ENCODE results near the gene TMPRSS11A. TPM values are rescaled to one million over a fixed set of nuclear protein-coding genes. Genes with fewer than 3 reads are reported as not detected.

Gene TMPRSS11A
- total RNA-seq, 1 experiment from 2014 or later = not detected

DNA sequence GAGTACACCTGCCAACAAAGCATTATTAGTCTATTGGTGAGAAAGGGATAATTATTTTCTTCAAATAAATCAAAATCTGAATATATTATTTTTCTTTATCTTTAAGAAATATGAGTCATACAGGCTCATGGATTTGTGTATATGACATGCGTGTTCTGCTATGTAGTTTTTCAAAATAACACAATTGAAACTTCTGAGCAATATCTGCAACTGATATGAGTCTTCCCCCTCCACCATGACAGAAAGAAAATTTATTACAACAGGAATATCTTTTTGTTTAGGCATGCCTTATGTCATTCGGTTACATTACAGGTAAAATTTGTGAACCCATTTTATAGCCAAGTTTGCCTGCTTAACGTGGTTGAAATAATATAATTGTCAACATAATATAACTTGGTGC is 32.0 kb downstream of the TMPRSS11A start:
- ChIA-PET CTCF (no interaction called here), POLR2A (no interaction called here)
- H3K9me3 ChIP-seq (ENCODE audit: control insufficient read depth, insufficient read depth, low read depth, low read length) = no peaks in the 10 kb centered on the region
- TF ChIP-seq, protein P1, sequence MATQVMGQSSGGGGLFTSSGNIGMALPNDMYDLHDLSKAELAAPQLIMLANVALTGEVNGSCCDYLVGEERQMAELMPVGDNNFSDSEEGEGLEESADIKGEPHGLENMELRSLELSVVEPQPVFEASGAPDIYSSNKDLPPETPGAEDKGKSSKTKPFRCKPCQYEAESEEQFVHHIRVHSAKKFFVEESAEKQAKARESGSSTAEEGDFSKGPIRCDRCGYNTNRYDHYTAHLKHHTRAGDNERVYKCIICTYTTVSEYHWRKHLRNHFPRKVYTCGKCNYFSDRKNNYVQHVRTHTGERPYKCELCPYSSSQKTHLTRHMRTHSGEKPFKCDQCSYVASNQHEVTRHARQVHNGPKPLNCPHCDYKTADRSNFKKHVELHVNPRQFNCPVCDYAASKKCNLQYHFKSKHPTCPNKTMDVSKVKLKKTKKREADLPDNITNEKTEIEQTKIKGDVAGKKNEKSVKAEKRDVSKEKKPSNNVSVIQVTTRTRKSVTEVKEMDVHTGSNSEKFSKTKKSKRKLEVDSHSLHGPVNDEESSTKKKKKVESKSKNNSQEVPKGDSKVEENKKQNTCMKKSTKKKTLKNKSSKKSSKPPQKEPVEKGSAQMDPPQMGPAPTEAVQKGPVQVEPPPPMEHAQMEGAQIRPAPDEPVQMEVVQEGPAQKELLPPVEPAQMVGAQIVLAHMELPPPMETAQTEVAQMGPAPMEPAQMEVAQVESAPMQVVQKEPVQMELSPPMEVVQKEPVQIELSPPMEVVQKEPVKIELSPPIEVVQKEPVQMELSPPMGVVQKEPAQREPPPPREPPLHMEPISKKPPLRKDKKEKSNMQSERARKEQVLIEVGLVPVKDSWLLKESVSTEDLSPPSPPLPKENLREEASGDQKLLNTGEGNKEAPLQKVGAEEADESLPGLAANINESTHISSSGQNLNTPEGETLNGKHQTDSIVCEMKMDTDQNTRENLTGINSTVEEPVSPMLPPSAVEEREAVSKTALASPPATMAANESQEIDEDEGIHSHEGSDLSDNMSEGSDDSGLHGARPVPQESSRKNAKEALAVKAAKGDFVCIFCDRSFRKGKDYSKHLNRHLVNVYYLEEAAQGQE (IDR thresholded peaks at IDR 0.05; ENCODE audit: insufficient read depth in 1 of 2, low read depth in 2 of 2, low read length in 1 of 2) = no peak
- TF ChIP-seq TCF7L2 (IDR thresholded peaks at IDR 0.05; ENCODE audit: low read depth, low read length) = no peak
- TF ChIP-seq SIN3A (IDR thresholded peaks at IDR 0.05; ENCODE audit: borderline replicate concordance, insufficient read depth, low read depth, low read length) = no peak
- TF ChIP-seq, protein P2, sequence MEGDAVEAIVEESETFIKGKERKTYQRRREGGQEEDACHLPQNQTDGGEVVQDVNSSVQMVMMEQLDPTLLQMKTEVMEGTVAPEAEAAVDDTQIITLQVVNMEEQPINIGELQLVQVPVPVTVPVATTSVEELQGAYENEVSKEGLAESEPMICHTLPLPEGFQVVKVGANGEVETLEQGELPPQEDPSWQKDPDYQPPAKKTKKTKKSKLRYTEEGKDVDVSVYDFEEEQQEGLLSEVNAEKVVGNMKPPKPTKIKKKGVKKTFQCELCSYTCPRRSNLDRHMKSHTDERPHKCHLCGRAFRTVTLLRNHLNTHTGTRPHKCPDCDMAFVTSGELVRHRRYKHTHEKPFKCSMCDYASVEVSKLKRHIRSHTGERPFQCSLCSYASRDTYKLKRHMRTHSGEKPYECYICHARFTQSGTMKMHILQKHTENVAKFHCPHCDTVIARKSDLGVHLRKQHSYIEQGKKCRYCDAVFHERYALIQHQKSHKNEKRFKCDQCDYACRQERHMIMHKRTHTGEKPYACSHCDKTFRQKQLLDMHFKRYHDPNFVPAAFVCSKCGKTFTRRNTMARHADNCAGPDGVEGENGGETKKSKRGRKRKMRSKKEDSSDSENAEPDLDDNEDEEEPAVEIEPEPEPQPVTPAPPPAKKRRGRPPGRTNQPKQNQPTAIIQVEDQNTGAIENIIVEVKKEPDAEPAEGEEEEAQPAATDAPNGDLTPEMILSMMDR (IDR thresholded peaks at IDR 0.05) = no peak
- no peak for TF ChIP-seq POLR2AphosphoS5 (IDR thresholded peaks at IDR 0.05; ENCODE audit: low read depth, low read length)
- BruUV-seq (replicated peaks) = no TSS peak
- DNase-seq (ENCODE audit: low read depth, low spot score) = no peak
- ATAC-seq = no peak
- no peak overlapping the region for H3K4me3 ChIP-seq (ENCODE audit: low read depth in 2 of 2, low read length in 2 of 2)
- H3K36me3 ChIP-seq (ENCODE audit: control insufficient read depth, insufficient read depth, low read length) = no peaks in the 10 kb centered on the region
- H3K27me3 ChIP-seq (ENCODE audit: control insufficient read depth, insufficient read depth, low read length) = no peaks in the 10 kb centered on the region; the same call in 1 of the 2 replicates
- H3K27ac ChIP-seq (ENCODE audit: low read length) = no peak overlapping the region
- in situ Hi-C loops (cut with HindIII; ENCODE audit: low pct_unique_long_range_greater_than_20kb, low sequenced_read_pairs) (no loop called here), intact Hi-C loops (cut with micrococcal nuclease; ENCODE audit: unreplicated experiment) (no loop called here)
- H3K4me1 ChIP-seq (ENCODE audit: control insufficient read depth, insufficient read depth, low read length) = no peaks in the 10 kb centered on the region

DNA sequence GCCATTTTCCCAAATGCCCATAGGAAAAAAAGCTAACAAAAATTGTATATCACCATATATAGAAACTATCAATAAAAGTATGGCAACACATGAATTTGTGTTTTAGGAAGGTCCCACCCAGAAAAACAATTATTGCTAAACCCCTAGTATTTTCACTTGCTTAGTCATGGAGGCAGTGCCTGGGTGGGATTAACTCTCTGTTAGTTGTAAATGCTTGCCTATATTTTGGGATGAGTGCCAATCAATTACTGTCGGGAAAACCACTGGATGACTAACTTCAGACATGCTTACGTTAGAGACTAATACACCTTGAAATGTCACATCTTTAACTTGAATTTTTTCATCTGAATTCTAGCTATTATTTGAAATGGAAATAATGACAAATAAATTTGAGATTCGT is 33.9 kb downstream of the TMPRSS11A start:
- CTCF ChIA-PET = no interaction called here
- H3K27ac ChIP-seq (ENCODE audit: low read length) = no peak overlapping the region
- no peaks in the 10 kb centered on the region for H3K9me3 ChIP-seq (ENCODE audit: control insufficient read depth, insufficient read depth, low read depth, low read length)
- intact Hi-C loops (cut with micrococcal nuclease; ENCODE audit: unreplicated experiment) = no loop called here
- POLR2A ChIA-PET = no interaction called here
- no TSS peak for BruUV-seq (replicated peaks)
- no peak for DNase-seq (ENCODE audit: low read depth, low spot score)
- H3K36me3 ChIP-seq (ENCODE audit: control insufficient read depth, insufficient read depth, low read length) = no peaks in the 10 kb centered on the region
- ATAC-seq = no peak
- in situ Hi-C loops (cut with HindIII; ENCODE audit: low pct_unique_long_range_greater_than_20kb, low sequenced_read_pairs) = no loop called here
- H3K27me3 ChIP-seq (ENCODE audit: control insufficient read depth, insufficient read depth, low read length) = no peaks in the 10 kb centered on the region; the same call in 1 of the 2 replicates
- no peak overlapping the region for H3K4me3 ChIP-seq (ENCODE audit: low read depth in 2 of 2, low read length in 2 of 2)
- H3K4me1 ChIP-seq (ENCODE audit: control insufficient read depth, insufficient read depth, low read length) = no peaks in the 10 kb centered on the region
- TF ChIP-seq SIN3A (IDR thresholded peaks at IDR 0.05; ENCODE audit: borderline replicate concordance, insufficient read depth, low read depth, low read length) (no peak), TCF7L2 (IDR thresholded peaks at IDR 0.05; ENCODE audit: low read depth, low read length) (no peak)
- TF ChIP-seq, protein P2 (IDR thresholded peaks at IDR 0.05) = no peak
- TF ChIP-seq, protein P1 (IDR thresholded peaks at IDR 0.05; ENCODE audit: insufficient read depth in 1 of 2, low read depth in 2 of 2, low read length in 1 of 2) = no peak
